OCI-LY1 (cell line): ENCODE measurements around the gene BUD23.

Experiments
- H2AFZ ChIP-seq: fragments of 200-600 bp; sonication (generic), shearing (Covaris generic); 2 replicates; pipeline ENCODE4 v1.6.0; 2014; ENCODE audit warnings: antibody characterized with exemption, mild to moderate bottlenecking, low read length
- H3F3A ChIP-seq: fragments of 200-600 bp; sonication (generic), shearing (Covaris generic); 2 replicates; pipeline ENCODE4 v1.6.0; 2014; ENCODE audit warnings: mild to moderate bottlenecking, antibody characterized with exemption, low read length, moderate library complexity; ENCODE audit not compliant: insufficient read depth
- H3K27ac ChIP-seq: fragments of 200-600 bp; sonication (generic); 2 replicates; pipeline ENCODE4 v1.5.1; 2014; ENCODE audit warnings: low read length, mixed run types, mild to moderate bottlenecking, low read depth; ENCODE audit not compliant: poor library complexity, severe bottlenecking
- H3K27me3 ChIP-seq: fragments of 200-600 bp; sonication (generic); 2 replicates; pipeline ENCODE4 v1.6.0; 2014; ENCODE audit warnings: antibody characterized with exemption, mild to moderate bottlenecking, low read length, moderate library complexity; ENCODE audit not compliant: insufficient read depth
- H3K36me3 ChIP-seq: fragments of 200-600 bp; sonication (generic); 2 replicates; pipeline ENCODE4 v1.6.1; 2014; ENCODE audit warnings: mild to moderate bottlenecking, antibody characterized with exemption, low read length, moderate library complexity, mixed read lengths; ENCODE audit not compliant: insufficient read depth
- H3K4me1 ChIP-seq: fragments of 200-600 bp; sonication (generic); 2 replicates; pipeline ENCODE4 v1.5.1; 2014; ENCODE audit warnings: mild to moderate bottlenecking, low read length, moderate library complexity; ENCODE audit not compliant: insufficient read depth, severe bottlenecking
- H3K4me2 ChIP-seq: fragments of 200-600 bp; sonication (generic), shearing (Covaris generic); 2 replicates; pipeline ENCODE4 v1.6.1; 2014; ENCODE audit warnings: low read length
- H3K4me3 ChIP-seq: fragments of 200-600 bp; sonication (generic); 2 replicates; pipeline ENCODE4 v1.5.1; 2014; ENCODE audit warnings: low read length, low read depth, mild to moderate bottlenecking, mixed read lengths; ENCODE audit not compliant: poor library complexity, severe bottlenecking
- H3K79me2 ChIP-seq: fragments of 200-600 bp; shearing (Covaris generic); 2 replicates; pipeline ENCODE4 v1.6.1; 2016; ENCODE audit warnings: mixed run types, low read length, mixed read lengths; ENCODE audit not compliant: insufficient read depth
- H3K9ac ChIP-seq: fragments of 200-600 bp; sonication (generic), shearing (Covaris generic); 2 replicates; pipeline ENCODE4 v1.6.1; 2014; ENCODE audit warnings: mild to moderate bottlenecking, low read length, mixed read lengths
- H3K9me2 ChIP-seq: fragments of 200-600 bp; sonication (generic), shearing (Covaris generic); 2 replicates; pipeline ENCODE4 v1.6.1; 2014; ENCODE audit warnings: low read depth, mild to moderate bottlenecking, low read length, mixed read lengths
- H3K9me3 ChIP-seq: fragments of 200-600 bp; shearing (Covaris generic); 2 replicates; pipeline ENCODE4 v1.6.1; 2014; ENCODE audit warnings: low read length, mixed read lengths
- H4K20me1 ChIP-seq: fragments of 200-600 bp; sonication (generic), shearing (Covaris generic); 2 replicates; pipeline ENCODE4 v1.6.0; 2016; ENCODE audit warnings: mild to moderate bottlenecking, low read length; ENCODE audit not compliant: insufficient read depth
- EZH2 ChIP-seq: fragments of 200-600 bp; sonication (generic), shearing (Covaris generic); IDR thresholded peaks from 2 replicates; pipeline ENCODE4 v1.8.0; 2017; ENCODE audit warnings: borderline replicate concordance, mixed run types, mild to moderate bottlenecking, antibody characterized with exemption, low read length, moderate library complexity, mixed read lengths
- TF ChIP-seq, protein P1 (sequence below): fragments of 200-600 bp; sonication (generic), shearing (Covaris generic); IDR thresholded peaks from 2 replicates; pipeline ENCODE4 v1.5.1; 2017; ENCODE audit warnings: mild to moderate bottlenecking, antibody characterized with exemption, low read length, moderate library complexity, mixed read lengths

The BUD23 gene, protein sequence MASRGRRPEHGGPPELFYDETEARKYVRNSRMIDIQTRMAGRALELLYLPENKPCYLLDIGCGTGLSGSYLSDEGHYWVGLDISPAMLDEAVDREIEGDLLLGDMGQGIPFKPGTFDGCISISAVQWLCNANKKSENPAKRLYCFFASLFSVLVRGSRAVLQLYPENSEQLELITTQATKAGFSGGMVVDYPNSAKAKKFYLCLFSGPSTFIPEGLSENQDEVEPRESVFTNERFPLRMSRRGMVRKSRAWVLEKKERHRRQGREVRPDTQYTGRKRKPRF

DNA sequence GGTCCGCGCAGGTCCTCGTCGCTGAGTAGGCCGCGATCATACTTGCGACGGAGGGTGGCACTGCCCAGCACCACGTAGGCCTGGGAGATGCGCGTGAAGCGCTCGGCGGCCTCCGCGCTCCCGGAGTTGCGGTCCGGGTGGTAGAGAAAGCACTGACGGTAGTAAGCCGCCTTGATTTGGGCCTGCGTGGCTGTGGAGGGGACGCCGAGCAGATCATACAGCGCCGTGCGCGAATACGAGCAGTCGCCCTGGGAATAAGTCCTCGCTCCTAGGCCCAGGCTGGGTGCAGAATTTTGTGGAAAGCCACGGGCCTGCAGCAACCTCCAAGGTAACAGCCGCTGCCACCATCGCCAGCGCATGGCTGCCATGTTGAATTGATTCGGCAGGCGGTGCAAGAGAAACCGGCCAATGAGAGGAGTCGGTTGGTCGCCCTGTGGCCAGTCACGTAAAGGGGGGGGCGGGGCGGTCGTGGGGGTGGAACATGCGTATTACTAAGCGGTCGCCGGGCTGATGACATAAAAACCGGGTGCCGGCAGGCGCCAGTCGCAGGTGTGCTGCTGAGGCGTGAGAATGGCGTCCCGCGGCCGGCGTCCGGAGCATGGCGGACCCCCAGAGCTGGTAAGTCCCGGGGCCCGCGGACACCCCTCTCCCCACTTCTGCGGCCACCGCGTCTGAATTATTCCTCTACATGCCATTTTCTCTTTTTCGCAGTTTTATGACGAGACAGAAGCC lies at the start of gene BUD23, which contains the start of gene DNAJC30:
Gene BUD23, plus strand, starts transcription at position 542 of the 732 bp plus-strand sequence. Its CDS starts 29 bp downstream, at position 571.
Gene DNAJC30, minus strand, starts transcription at position 398 of the 732 bp plus-strand sequence. Its CDS starts 30 bp downstream, at position 368.
- Histone ChIP-seq H3F3A (no peaks in the 10 kb centered on the region), H3K4me3 (peak within 1 kb of the TSS; percentile 85), H3K27ac (peak within 1 kb of the TSS; percentile 26), H3K4me1 (peaks cover 36% of the 10 kb centered on the region), H3K4me2 (peak within 1 kb of the TSS; percentile 74), H3K9me3 (no peaks in the 10 kb centered on the region), H3K27me3 (no peaks in the 10 kb centered on the region), H3K36me3 (peaks cover 56% of the 10 kb centered on the region), H2AFZ (no peak within 1 kb of the TSS), H3K9ac (peak within 1 kb of the TSS; percentile 90), H4K20me1 (no peaks in the 10 kb centered on the region), H3K79me2 (peaks cover 33% of the 10 kb centered on the region), H3K9me2 (no peaks in the 10 kb centered on the region)
- no peak for TF ChIP-seq EZH2
- TF ChIP-seq, protein P1, sequence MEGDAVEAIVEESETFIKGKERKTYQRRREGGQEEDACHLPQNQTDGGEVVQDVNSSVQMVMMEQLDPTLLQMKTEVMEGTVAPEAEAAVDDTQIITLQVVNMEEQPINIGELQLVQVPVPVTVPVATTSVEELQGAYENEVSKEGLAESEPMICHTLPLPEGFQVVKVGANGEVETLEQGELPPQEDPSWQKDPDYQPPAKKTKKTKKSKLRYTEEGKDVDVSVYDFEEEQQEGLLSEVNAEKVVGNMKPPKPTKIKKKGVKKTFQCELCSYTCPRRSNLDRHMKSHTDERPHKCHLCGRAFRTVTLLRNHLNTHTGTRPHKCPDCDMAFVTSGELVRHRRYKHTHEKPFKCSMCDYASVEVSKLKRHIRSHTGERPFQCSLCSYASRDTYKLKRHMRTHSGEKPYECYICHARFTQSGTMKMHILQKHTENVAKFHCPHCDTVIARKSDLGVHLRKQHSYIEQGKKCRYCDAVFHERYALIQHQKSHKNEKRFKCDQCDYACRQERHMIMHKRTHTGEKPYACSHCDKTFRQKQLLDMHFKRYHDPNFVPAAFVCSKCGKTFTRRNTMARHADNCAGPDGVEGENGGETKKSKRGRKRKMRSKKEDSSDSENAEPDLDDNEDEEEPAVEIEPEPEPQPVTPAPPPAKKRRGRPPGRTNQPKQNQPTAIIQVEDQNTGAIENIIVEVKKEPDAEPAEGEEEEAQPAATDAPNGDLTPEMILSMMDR, result no peak

DNA sequence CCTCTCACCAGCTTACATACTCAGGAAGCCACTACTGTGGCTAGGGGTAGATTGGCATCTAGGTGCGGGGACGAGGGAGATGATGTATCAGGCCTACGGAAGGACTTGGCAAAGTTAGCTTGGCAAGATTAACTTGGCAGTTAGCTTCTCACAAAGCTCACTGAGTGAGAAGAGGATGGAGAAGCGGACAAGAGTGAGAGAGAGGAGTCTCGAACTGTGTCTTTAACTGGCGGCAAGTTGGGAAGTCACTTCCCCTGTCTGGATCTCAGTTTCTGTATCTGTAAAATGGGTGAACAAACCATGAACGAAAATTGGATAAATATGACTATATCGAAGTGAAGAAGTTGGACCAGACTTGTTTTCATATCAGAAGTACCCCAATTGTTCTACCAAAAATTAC lies 49.6 kb upstream of the BUD23 start:
- H3K27ac ChIP-seq, result no peak overlapping the region
- no peaks in the 10 kb centered on the region for H3K9me3 ChIP-seq
- H3K79me2 ChIP-seq, result no peaks in the 10 kb centered on the region
- no peak for TF ChIP-seq EZH2
- TF ChIP-seq, protein P1, result no peak
- no peaks in the 10 kb centered on the region for H4K20me1 ChIP-seq
- peaks cover 4% of the 10 kb centered on the region; the same call in 1 of the 2 replicates for H3K27me3 ChIP-seq
- no peak overlapping the region for H3K4me3 ChIP-seq
- no peak overlapping the region for H2AFZ ChIP-seq
- H3K9ac ChIP-seq, result no peak overlapping the region
- H3K36me3 ChIP-seq, result no peaks in the 10 kb centered on the region
- H3K4me1 ChIP-seq, result no peaks in the 10 kb centered on the region
- no peaks in the 10 kb centered on the region for H3K9me2 ChIP-seq
- no peak overlapping the region for H3K4me2 ChIP-seq
- no peaks in the 10 kb centered on the region for H3F3A ChIP-seq

DNA sequence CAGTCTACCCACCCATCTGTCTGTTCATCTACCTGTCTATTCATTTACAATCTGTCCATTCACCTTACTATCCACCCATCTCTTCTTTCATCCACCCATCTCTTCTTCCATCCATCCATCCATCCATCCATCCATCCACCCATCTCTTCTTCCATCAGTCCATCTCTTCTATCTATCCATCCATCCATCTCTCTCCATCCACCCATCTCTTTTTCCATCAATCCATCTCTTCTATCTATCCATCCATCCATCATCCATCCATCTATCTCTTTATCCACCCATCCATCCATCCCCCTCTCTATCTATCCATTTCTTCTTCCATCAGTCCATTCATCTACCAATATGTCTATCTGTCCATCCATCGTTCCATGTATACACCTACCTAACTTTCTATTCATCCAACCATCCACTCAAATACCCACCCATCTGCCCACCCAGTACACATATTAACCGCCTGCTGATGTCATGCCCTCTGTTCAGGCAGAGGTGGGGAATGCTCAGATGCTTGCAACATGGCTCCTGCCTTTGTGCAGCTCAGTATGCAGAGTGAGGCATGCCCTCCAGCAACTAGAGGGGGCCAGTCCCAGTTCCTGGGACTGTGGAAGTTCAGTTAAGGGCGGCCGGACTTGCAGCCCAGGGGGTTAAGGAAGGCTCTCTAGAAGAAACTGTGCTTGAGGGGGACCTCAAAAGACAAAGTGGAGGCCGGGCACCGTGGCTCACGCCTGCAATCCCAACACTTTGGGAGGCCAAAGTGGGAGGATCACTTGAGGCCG lies 47.8 kb upstream of the BUD23 start:
- no peak overlapping the region for H3K4me2 ChIP-seq
- H4K20me1 ChIP-seq, result no peaks in the 10 kb centered on the region
- no peak overlapping the region for H3K4me3 ChIP-seq
- H3K9me3 ChIP-seq, result no peaks in the 10 kb centered on the region
- H3K27me3 ChIP-seq, result peaks cover 4% of the 10 kb centered on the region; the same call in 1 of the 2 replicates
- no peaks in the 10 kb centered on the region for H3K9me2 ChIP-seq
- no peaks in the 10 kb centered on the region for H3K4me1 ChIP-seq
- H3F3A ChIP-seq, result no peaks in the 10 kb centered on the region
- no peaks in the 10 kb centered on the region for H3K79me2 ChIP-seq
- no peak overlapping the region for H3K27ac ChIP-seq
- H3K36me3 ChIP-seq, result no peaks in the 10 kb centered on the region
- no peak for TF ChIP-seq EZH2
- TF ChIP-seq, protein P1, result no peak
- no peak overlapping the region for H2AFZ ChIP-seq
- no peak overlapping the region for H3K9ac ChIP-seq
